Keratinocyte (primary cell): ENCODE results near the gene PTPRD. TPM values are rescaled to one million over a fixed set of nuclear protein-coding genes. Genes with fewer than 3 reads are reported as not detected.

Experiments
- DNase-seq: peaks from one replicate; pipeline ENCODE4 v3.0.0-alpha.2; 2011; ENCODE audit warnings: low read depth, missing footprints, low spot score
- FAIRE-seq: peaks from 2 replicates; lab custom pipeline; 2011; peaks lifted over from hg19 to GRCh38; lab: Jason Lieb, UNC
- H2AFZ ChIP-seq: 2 replicates; pipeline ENCODE4 v1.6.0; 2012; ENCODE audit warnings: low read length, control low read depth, inconsistent platforms; ENCODE audit not compliant: control insufficient read depth
- H3K27ac ChIP-seq: 2 replicates; pipeline ENCODE4 v1.5.1; 2011; ENCODE audit warnings: low read length; ENCODE audit not compliant: control insufficient read depth, insufficient read depth
- H3K27me3 ChIP-seq: 3 replicates; pipeline ENCODE4 v1.6.0; 2011; ENCODE audit warnings: low read length; ENCODE audit not compliant: control insufficient read depth, insufficient read depth; ENCODE audit errors: extremely low read depth
- H3K36me3 ChIP-seq, 2 experiments: 2 replicates in 1 of 2; 3 replicates in 1 of 2; pipeline ENCODE4 v1.5.1; 2011; ENCODE audit warnings: low read length in 2 of 2, mild to moderate bottlenecking in 1 of 2; ENCODE audit not compliant: control insufficient read depth in 2 of 2, insufficient read depth in 2 of 2; ENCODE audit errors: extremely low read depth in 1 of 2
- H3K4me1 ChIP-seq: 3 replicates; pipeline ENCODE4 v1.5.1; 2011; ENCODE audit warnings: low read length; ENCODE audit not compliant: control insufficient read depth, insufficient read depth; ENCODE audit errors: extremely low read depth
- H3K4me2 ChIP-seq: 3 replicates; pipeline ENCODE4 v1.6.0; 2011; ENCODE audit warnings: low read depth, low read length; ENCODE audit not compliant: control insufficient read depth, insufficient read depth; ENCODE audit errors: extremely low read depth
- H3K4me3 ChIP-seq, 3 experiments: fragments of 200-600 bp in 1 of 3; sonication (generic) in 1 of 3; 2 replicates in 2 of 3; 3 replicates in 1 of 3; pipeline ENCODE4 v1.5.1; 2011 to 2016; ENCODE audit warnings: low read length in 3 of 3, mild to moderate bottlenecking in 3 of 3, control low read depth in 2 of 3, inconsistent platforms in 1 of 3, low read depth in 1 of 3, mixed read lengths in 1 of 3, mixed run types in 1 of 3, moderate library complexity in 1 of 3; ENCODE audit not compliant: control insufficient read depth in 2 of 3, insufficient read depth in 2 of 3; ENCODE audit errors: extremely low read depth in 1 of 3
- H3K79me2 ChIP-seq: 2 replicates; pipeline ENCODE4 v1.6.0; 2012; ENCODE audit warnings: low read length; ENCODE audit not compliant: control insufficient read depth, insufficient read depth
- H3K9ac ChIP-seq: 3 replicates; pipeline ENCODE4 v1.6.0; 2011; ENCODE audit warnings: low read length; ENCODE audit not compliant: control insufficient read depth, insufficient read depth; ENCODE audit errors: extremely low read depth
- H3K9me1 ChIP-seq: 3 replicates; pipeline ENCODE4 v1.6.0; 2011; ENCODE audit warnings: low read length; ENCODE audit not compliant: control insufficient read depth, insufficient read depth; ENCODE audit errors: extremely low read depth
- H3K9me3 ChIP-seq: 2 replicates; pipeline ENCODE4 v1.5.1; 2012; ENCODE audit warnings: low read depth, low read length; ENCODE audit not compliant: control insufficient read depth
- H4K20me1 ChIP-seq: 3 replicates; pipeline ENCODE4 v1.6.0; 2011; ENCODE audit warnings: low read length; ENCODE audit not compliant: control insufficient read depth, insufficient read depth; ENCODE audit errors: extremely low read depth
- EZH2 ChIP-seq: IDR thresholded peaks from one replicate; pipeline ENCODE4 v1.6.1; 2012; ENCODE audit warnings: inconsistent platforms, mild to moderate bottlenecking, low read length, moderate library complexity
- dilution Hi-C: fragments of 300-500 bp; cut with MboI; formaldehyde crosslinking; loops from one replicate; pipeline ENCODE4 v1.7.0; 2020; ENCODE audit warnings: low sequenced_read_pairs; ENCODE audit not compliant: extremely low pct_ligation_motif_present
- polyA plus RNA-seq, 5 experiments: library from polyadenylated mRNA; depleted of rRNA in 3 of 5; stranded (reverse) in 3 of 5; stranded (forward) in 1 of 5; unstranded in 1 of 5; fragments of >200 nt; gene quantifications; 1 replicate in 1 of 5; 2 replicates in 3 of 5; 3 replicates in 1 of 5; pipeline versions ENCODE4 v1.2.1 to v1.2.3, GENCODE V29; 2011 to 2012; ENCODE audit warnings: missing spikeins in 2 of 5, low read depth in 1 of 5, low replicate concordance in 1 of 5
- TF ChIP-seq, protein P1 (sequence below), 3 experiments: IDR thresholded peaks in 1 of 3; conservative IDR thresholded peaks in 1 of 3; optimal IDR thresholded peaks in 1 of 3; 2 replicates in 2 of 3; 3 replicates in 1 of 3; pipeline versions ENCODE3 to v1.5.1; 2011; ENCODE audit warnings: low read length in 3 of 3, mild to moderate bottlenecking in 3 of 3, moderate library complexity in 2 of 3, control low read depth in 1 of 3, inconsistent platforms in 1 of 3; ENCODE audit not compliant: insufficient read depth in 2 of 3; ENCODE audit errors: extremely low read depth in 1 of 3

Gene PTPRD
- polyA plus RNA-seq, 1 donor (not counting 4 experiments of a cell fraction or from before 2014, with no cell fraction given): 0.10 TPM

DNA sequence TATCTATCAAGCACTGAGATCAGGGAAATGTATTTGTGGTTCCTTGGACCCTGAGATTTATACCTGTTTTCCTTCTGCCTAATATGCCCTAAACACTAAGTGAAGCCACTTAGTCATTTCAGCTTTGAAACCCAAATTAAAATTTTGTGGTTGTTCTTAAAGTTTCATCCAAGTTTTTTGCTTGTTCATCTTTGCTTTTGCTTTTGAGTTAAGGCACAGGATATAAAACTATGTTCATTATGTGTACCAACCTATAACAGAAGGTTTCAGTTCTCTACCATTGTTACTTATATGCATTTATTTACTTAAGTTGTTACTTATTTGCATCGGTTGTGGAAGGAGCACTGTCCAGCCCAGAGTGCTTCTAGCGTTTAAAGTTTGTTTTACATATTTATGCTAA is 382.3 kb downstream of the PTPRD start:
- FAIRE-seq (no peak), DNase-seq (no peak)
- Histone ChIP-seq H3K27me3 (no peaks in the 10 kb centered on the region), H3K9me1 (no peaks in the 10 kb centered on the region), H3K36me3 (no peaks in the 10 kb centered on the region), H3K9ac (no peak overlapping the region), H4K20me1 (no peaks in the 10 kb centered on the region), H3K27ac (no peak overlapping the region), H3K9me3 (no peaks in the 10 kb centered on the region), H3K79me2 (no peaks in the 10 kb centered on the region), H3K4me1 (peaks cover 5% of the 10 kb centered on the region), H2AFZ (no peak overlapping the region), H3K4me3 (no peak overlapping the region), H3K4me2 (no peak overlapping the region)
- dilution Hi-C loops: no loop called here
- no peak for TF ChIP-seq EZH2
- TF ChIP-seq, protein P1, sequence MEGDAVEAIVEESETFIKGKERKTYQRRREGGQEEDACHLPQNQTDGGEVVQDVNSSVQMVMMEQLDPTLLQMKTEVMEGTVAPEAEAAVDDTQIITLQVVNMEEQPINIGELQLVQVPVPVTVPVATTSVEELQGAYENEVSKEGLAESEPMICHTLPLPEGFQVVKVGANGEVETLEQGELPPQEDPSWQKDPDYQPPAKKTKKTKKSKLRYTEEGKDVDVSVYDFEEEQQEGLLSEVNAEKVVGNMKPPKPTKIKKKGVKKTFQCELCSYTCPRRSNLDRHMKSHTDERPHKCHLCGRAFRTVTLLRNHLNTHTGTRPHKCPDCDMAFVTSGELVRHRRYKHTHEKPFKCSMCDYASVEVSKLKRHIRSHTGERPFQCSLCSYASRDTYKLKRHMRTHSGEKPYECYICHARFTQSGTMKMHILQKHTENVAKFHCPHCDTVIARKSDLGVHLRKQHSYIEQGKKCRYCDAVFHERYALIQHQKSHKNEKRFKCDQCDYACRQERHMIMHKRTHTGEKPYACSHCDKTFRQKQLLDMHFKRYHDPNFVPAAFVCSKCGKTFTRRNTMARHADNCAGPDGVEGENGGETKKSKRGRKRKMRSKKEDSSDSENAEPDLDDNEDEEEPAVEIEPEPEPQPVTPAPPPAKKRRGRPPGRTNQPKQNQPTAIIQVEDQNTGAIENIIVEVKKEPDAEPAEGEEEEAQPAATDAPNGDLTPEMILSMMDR (optimal IDR thresholded peaks at IDR 0.05 in 1 of 3, IDR thresholded peaks at IDR 0.05 in 1 of 3, conservative IDR thresholded peaks at IDR 0.05 in 1 of 3; ENCODE audit: extremely low read depth in 1 of 3, insufficient read depth in 2 of 3, low read length in 3 of 3): no peak

- no peaks in the 10 kb centered on the region for H3K9me1 ChIP-seq
- H4K20me1 ChIP-seq: no peaks in the 10 kb centered on the region
- FAIRE-seq: no peak
- H3K9me3 ChIP-seq: no peaks in the 10 kb centered on the region
- no peak overlapping the region for H2AFZ ChIP-seq
- no peak overlapping the region for H3K9ac ChIP-seq
- dilution Hi-C loops: no loop called here
- H3K27ac ChIP-seq: no peak overlapping the region
- H3K4me3 ChIP-seq: no peak overlapping the region
- H3K79me2 ChIP-seq: no peaks in the 10 kb centered on the region
- H3K36me3 ChIP-seq: no peaks in the 10 kb centered on the region
- TF ChIP-seq EZH2: no peak
- TF ChIP-seq, protein P1 (optimal IDR thresholded peaks at IDR 0.05 in 1 of 3, IDR thresholded peaks at IDR 0.05 in 1 of 3, conservative IDR thresholded peaks at IDR 0.05 in 1 of 3; ENCODE audit: extremely low read depth in 1 of 3, insufficient read depth in 2 of 3, low read length in 3 of 3): no peak
- no peak for DNase-seq
- no peaks in the 10 kb centered on the region for H3K27me3 ChIP-seq
- H3K4me1 ChIP-seq: peaks cover 5% of the 10 kb centered on the region
- H3K4me2 ChIP-seq: no peak overlapping the region
Measured at GRCh38 chr9:10228082-10228481, 384.7 kb downstream of the PTPRD start.
